NCI-H2227 (cell line): ENCODE results near the gene TCEANC2.
"Not testable (repeated sequence)": the region's sequence is repeated elsewhere in the genome, so short reads cannot be mapped to it uniquely, and the experiment has no call there.

ENCODE experiments used
- DNase-seq: peaks from one replicate; lab custom pipeline; 2025; ENCODE audit not compliant: unreplicated experiment; lab: John Stamatoyannopoulos, UW

TCEANC2 gene

DNA sequence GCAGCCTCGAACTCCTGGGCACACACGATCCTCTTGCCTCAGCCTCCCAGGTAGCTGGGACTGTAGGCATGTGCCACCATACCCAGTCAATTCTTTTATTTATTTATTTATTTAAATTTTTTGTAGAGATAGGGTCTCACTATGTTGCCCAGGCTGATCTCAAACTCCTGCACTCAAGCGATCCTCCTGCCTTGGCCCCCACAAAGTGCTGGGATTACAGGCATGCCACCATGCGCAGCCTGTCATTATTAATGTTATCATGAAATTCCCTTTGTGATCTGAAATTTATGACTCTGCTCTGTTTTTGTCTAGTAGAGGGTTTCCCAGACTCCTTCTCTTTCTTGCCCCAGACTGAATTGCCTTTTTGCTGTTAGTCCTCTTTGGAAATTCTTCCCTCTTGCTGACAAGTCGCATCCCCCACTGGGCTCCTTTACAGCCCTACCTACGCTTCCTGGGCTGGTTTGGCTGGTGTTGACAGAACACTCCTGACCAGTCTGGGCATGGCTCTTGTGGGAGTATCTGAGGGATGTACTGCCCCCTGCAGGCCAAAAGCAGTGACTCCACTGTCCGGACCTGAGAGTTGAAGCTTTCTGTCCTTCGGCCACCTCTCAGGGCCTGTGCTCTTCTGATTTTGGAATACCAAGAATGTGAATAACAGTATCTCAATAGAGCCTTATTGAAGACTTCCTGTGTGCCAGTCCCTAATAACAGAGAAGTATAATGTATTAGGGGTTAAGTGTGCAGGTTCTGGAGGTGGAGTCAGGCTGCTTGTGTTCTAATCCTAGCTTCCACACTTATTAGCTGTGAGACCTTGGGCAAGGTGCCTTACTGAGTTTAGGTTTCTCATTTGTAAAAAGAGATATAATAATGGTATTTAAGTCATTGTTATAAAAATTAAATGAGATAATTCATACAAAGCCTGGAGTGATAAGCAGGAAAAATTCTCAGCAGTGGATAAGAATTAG, 28.2 kb downstream of the TCEANC2 start:
- peak; percentile 74 for DNase-seq

DNA sequence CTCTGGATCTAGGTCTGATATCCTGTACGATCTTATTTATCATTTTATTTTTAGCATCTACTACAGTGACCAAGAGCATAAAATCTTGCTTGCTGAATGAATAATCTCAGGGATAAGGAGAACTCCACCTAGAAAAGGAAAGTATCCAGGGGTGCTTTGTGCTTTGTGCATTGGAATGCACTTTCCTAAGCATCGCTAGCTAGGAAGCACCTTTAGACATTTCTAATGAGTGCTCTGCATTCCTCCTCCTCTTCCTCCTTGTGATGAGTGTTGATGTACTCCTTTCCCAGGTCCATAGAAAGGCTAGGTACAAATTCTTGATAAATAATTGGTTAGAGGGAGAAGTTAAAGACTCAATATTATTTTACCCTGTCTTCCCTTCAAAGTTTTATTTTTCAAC, 31.4 kb downstream of the TCEANC2 start:
- DNase-seq: no peak

DNA sequence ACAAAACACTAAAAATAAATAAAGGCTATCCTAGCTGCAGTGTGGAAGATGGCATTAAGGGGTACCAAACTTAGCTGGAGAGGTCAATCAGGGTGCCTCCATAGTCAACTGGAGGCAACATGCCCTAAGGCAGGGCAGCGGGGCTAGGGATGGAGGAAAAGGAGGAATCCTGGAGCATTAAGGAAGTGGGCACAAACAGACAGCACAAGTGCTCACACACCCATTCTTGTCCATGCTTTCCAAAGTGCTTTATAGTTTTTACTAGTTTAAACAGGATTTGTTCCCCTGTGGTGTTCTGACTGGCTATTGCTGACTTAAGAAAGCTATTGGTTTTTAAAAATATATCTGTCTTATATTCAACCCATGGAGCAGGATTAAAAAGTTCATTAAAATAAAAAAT, 33.3 kb downstream of the TCEANC2 start:
- DNase-seq: no peak

DNA sequence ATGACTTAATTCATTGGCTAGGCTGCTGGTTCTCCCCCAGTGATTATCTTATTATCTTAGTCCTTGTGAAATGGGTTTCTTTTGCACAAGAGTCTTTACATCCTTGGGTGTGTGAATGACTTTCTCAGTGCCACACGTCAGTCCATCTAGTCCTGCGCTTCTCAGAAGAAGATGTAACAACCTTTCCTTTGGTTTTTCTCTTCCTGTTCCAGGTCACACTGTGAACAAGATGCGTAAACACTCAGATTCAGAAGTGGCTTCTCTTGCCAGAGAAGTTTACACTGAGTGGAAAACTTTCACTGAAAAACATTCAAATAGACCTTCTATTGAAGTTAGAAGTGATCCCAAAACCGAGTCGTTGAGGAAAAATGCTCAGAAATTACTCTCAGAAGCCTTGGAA, 35.0 kb downstream of the TCEANC2 start:
- no peak for DNase-seq

DNA sequence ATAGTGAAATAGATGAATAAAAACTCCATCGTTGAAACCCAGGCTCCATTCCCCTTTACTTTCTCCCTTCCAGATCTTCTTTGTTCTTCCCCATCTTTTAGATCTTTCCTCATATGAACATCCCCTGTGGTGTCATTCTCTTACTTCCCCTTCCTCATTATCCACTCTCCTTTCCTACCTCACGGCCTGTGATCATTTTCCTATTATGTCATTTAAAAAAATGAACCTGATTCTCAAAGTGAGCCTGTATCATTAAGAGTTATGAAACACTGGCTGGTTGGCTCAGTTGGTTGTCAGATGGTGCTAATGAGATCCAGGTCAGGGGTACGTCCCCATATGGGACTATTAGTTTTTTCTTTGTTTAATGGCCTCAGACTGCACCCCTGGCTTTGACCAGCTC, 38.3 kb downstream of the TCEANC2 start:
- no peak for DNase-seq

DNA sequence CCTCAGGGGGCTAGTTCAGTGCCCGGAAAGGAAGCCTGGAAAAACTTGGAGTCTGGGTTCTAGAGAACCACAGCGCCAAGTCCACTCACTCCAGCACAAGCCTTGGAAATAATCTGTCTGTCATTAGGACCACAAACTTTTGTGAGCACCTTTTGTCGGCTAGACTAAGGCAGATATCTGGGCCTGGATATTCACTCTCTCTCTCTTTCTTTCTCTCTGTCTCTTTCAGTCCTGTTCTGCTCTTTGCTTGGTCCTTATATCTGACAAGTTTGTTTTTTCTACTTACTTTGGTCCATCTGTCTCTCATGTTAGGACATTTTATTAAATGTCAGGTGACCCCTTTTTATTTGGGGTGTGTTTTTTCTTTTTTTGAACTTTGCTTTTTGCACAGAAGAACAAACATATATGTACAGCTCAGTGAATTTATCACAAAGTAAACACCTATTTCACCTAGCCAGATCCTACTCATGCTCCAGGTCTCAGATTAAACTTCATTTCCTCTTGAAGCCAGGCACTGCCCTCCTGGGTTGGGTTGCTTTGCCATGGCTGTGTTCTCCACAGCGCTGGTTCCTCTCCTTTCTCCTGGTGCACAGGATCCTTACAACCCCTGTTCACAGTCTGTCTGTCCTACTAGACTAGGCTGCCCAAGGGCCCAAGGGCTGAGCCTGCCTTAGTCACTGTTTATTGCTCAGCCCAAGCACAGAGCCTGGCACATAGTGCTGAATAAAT, 40.8 kb downstream of the TCEANC2 start:
- no peak for DNase-seq

DNA sequence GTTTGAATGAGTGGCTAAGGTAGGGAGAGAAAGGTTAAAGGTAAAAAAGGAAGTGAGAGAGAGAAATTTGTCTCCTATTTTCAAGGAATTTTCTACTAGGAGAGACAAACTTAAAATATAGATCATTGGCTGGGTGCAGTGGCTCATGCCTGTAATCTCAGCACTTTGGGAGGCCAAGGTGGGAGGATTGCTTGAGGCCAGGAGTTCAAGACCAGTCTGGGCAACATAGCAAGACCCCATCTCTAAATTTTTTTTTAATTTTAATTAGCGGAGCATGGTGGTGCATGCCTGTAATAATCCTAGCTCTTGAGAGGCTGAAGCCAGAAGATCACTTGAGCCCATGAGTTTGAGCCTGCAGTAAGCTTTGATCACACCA, 41.3 kb downstream of the TCEANC2 start:
- DNase-seq: not testable (repeated sequence)

DNA sequence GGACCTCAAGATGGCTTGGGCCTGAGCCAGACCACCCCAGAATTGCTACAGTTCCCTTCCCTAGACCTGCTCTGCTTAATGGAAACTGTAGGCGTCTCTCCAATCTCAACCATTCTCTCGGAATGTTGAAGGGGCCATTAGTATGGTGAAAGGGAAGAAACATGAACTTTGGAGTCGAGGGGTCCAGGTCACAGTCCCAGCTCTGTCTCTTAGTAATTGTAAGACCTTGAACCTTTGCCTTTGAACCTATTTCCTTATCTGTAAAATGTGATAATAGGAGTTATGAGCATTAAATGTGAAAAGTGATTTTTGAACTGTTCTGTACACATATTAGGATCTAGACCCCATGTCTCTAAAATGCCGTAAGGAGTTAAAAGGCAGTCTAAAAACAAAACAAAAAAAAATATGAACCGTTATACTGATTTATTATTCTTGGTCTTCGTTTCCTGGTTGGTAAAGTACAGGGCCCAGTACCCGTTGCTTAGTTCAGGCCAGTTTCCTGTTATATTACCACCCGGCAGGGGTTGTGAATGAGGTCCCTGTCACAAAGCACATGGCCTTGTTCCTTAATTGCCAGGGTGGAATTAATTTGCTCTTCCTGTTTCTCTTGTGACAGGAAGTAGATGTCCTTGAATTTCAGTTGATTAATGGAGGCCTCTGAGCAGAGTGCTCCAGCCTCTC, 42.3 kb downstream of the TCEANC2 start:
- DNase-seq: no peak

DNA sequence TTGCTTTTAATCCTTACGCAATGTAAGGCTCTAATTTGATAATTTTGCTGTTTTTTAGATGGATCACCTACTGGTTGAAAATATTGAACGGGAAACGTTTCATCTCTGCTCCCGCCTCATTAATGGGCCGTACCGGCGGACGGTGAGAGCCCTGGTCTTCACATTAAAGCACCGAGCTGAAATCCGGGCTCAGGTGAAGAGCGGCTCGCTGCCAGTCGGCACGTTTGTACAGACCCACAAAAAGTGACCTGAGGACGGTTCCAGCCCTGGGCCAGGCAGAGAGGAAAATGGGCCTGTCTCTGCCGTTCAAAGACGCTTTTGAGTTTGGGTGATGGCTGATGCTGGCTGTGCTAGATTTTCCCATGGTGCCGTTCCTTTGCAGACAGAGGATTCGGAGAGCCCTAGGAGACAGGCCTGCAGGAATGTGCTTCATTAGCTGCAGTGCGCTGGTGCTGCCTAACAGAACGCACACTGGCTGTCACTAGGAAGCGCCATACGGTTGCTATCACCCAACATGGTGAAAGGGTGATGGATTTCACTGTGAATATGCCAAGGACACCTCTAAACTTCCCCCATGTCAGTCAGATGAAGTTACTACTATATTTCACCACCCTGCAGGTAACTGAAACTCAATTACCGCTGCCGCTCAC, 42.9 kb downstream of the TCEANC2 start:
- no peak for DNase-seq

DNA sequence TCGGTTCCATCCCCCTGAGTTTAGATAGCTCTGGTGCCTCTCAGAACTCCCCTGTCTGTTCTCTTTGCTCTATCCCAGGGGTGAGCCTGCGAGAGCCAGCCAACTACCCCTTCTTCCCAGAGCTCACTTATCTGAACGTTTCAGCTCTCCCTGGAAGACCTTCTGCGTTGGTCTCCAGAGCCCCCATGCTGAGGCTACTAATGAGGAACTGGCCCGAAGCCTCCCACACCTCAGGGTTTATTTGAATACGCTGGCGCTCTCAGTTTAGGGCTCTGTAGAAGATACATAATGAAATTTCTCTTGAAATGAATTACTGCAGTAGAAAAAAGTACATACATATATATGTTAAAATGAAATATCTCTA, 43.5 kb downstream of the TCEANC2 start:
- no peak for DNase-seq

DNA sequence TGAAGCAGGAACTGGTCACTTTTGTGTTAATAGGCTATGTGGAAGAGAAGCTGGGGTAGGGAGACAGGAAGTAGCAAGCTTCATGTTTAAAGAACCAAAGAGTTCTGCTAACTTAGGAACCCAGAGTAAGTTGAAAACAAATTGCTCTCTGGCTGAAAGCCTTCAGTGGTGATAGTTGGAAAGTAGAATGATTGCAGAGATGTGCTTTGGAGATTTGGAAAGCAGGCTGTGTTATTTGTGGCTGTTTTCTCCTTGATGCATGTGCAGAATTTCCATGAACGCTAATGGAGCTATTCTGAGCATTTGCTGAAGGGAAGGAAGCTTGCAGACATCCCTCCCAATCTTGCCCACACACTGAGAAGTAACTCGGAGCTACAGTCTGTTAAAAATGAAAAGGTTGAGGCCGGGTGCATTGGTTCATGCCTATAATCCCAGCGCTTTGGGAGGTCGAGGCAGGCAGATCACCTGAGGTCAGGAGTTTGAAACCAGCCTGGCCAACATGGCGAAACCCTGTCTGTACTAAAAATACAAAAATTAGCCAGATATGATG, 45.7 kb downstream of the TCEANC2 start:
- no peak for DNase-seq

DNA sequence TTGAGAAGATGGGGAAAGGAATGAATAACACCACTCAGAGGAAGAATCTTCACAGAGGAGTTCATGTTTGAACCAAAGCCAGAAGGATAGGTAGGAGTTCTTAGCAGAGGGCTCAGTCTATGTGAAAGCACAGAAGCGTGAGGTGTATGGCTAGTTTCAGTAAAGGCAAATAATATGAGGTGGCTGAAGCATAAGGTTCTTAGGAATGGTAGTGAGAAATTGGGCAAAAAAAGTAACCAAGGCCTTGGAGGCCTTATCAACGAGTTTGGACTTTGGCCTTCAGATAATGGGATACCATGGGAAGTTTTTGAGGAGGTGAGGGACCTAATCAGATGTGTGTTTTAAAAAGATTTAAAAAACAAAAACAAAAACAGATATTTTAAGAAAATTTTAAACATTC, 47.1 kb downstream of the TCEANC2 start:
- no peak for DNase-seq

DNA sequence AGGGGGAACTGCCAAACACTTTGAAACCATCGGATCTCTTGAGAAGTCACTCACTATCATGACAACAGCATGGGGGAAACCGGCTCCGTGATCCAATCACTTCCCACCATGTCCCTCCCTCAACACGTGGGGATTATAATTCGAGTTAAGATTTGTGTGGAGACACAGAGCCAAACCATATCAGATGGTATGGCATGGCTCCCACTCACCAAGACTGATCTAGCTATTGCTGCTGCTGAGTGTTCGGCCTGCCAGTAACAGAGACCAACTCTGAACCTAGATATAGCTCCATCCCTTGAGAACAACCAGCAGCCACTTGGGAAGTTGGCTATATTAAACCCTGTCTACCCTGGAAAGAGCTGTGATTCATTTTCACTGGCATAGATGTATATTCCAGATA, 50.0 kb downstream of the TCEANC2 start:
- DNase-seq: no peak

DNA sequence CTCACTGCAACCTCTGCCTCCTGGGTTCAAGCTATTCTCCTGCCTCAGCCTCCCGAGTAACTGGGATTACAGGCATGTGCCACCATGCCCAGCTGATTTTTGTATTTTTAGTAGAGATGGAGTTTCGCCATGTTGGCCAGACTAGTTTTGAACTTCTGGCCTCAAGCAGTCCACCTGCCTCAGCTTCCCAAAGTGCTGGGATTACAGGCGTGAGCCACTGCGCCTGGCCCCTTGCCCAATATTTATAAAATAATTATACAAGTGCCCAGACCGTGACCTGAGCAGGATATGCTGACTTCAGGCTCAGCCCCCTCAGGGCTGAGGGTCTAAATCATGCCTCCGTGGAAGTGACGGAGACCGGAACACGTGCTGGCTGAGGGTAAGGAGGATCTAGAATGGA, 51.2 kb downstream of the TCEANC2 start:
- DNase-seq: not testable (repeated sequence)

DNA sequence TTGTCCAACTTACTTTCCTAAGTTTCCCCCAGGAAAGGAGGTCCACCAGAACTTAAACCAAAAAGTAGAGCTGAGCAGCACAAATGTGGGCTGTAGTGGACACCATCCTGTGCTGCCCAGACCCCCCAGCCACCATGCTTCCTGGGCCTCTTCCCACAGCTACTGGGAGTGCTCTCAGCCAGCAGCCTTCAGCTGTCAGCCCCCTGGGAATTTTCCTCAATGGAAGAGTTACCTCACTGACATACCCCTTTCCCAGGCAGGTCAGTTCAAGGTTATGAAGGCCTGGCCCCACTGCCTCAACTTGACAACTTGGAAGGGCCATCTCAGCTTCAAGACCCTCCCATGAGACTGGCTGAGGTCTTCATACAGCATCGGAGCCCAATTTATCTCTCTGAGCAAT, 51.7 kb downstream of the TCEANC2 start:
- DNase-seq: no peak

DNA sequence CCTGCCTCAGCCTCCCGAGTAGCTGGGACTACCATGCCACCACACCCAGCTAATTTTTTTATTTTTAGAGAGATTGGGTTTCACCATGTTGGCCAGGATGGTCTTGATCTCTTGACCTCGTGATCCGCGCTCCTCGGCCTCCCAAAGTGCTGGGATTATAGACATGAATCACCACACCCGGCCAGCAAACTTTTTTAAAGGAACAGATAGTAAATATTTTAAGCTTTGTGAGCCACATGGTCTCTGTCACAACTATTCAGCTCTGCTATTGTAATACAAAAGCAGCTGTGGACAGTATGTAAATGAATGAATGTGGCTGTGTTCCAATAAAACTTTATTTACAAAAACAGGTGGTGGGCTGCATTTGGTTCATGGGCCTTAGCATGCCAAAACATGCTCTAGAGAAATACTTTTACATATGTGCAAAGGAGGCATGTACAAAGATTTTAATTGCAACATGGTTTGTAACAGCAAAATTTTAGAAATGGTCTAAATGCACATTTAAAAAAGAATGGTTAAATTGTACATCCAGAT, 52.4 kb downstream of the TCEANC2 start:
- DNase-seq: no peak

DNA sequence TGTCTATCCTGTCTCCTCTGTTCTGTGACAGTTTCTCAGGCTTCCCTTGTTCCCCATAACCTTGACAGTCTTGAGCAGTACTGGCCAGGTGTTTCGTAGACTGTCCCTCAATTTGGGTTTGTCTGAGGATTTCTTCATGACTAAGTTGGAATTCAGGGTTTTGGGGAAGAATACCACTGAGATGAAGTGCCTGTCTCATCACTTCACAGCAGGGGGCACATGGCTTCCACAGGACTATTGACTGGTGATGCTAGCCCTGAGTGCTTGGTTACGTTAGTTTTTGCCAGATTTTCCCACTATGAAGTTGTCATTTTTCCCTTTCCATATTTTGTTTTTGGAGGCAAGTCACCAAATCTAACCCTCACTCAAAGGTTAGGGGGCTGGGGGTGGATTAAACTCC, 53.7 kb downstream of the TCEANC2 start:
- DNase-seq: peak; percentile 18

DNA sequence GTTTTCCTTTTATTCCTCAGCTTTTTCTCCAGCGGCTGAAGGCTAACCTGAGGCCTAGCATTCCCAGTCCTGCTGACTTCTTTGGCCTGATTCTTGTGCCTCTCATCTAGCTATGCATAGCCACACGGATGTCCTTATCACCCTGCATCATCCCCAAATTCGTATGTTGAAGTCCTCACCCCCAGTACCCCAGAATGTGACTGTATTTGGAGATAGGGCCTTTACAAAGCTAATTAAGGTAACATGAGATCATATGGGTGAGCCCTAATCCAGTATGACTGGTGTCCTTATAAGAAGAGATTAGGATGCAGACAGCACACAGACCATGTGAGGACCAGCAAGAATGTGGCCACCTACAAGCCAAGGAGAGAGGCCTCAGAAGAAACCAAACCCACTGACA, 54.7 kb downstream of the TCEANC2 start:
- no peak for DNase-seq

DNA sequence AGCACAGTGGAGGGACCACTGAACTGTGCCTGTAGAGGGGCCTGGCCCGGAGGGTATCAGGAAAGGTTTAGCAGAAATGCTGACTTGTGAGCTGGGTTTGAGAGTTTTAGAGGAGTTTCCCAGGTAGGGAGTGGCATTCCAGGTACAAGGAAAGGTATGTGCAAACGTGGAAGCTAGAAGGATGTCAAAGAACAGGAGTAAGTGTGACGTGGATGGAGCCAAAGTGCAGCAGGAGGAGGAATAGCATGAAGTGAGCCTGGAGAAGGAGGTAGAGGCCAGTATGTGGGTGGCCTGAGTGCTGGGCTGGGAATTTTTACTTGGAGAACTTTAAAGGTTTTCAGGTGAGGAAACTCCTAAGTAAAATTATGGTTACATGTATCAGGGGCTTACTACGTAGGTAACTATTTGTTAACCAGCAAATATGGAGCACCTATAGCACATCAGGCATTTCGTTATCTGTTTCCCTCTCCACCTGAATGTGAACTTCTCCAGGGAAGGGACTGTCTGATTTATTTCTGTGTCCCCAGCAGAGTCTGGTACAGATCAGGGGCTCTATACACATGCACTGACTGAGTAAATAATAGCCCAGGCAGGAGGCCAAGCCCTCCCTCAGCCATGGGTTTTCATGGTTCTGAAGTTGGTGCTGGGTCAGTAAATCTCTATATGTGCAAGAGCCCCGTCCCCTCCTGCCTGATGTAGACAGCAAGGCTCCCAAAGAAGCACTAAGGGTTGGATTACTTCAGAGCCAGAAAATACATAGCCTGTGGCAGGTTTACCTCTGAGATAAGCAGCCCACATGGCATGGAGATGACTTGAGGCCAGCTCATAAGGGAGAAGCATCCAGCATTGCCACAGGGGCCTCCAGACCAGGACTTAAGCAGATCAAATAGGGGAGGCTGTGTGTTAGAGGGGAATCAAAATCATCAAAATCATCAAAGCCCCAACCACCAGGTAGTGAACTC, 56.0 kb downstream of the TCEANC2 start:
- no peak for DNase-seq

DNA sequence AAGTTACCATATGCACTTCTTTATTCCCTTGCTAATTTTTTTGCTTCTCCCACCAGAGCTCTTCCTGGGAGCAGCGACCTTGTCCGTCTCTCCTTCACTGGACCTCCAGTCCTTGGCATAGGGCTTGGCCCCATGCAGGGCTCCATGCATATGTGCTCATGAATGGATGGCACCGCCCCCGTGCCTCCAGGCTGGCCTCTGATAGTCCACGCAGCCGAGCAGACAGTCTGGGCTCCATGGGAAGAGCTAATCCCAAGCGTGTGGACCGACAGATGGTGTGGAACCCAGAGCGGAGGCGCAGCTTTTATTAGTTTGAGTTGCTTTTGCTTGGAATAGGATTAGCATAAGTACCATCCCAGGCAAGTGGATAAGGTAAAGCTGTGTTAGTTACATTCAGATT, 57.6 kb downstream of the TCEANC2 start:
- DNase-seq: no peak
